Prostate gland (tissue), 2 donors: Measurements from ENCODE around the gene RALGPS1.

Experiments used
- CTCF ChIP-seq, 4 experiments: fragments of 200-600 bp in 2 of 4; fragments of 450-650 bp in 2 of 4; sonication (generic) in 2 of 4; IDR thresholded peaks; 1 replicate in 3 of 4; 2 replicates in 1 of 4; pipeline ENCODE4 v1.5.1; 2016 to 2019; ENCODE audit warnings: antibody characterized with exemption in 4 of 4, mild to moderate bottlenecking in 2 of 4, moderate library complexity in 2 of 4
- POLR2A ChIP-seq: fragments of 450-650 bp; IDR thresholded peaks from one replicate; pipeline ENCODE4 v1.6.1; 2016; ENCODE audit warnings: antibody characterized with exemption, mild to moderate bottlenecking

- no peak for TF ChIP-seq POLR2A
- TF ChIP-seq CTCF (IDR thresholded peaks at IDR 0.05) = no peak
Measured at GRCh38 chr9:127153501-127153900, 238.9 kb downstream of the RALGPS1 start.
